Caco-2 (cell line): ENCODE results near the gene NECTIN2. TPM values are rescaled to one million over a fixed set of nuclear protein-coding genes. Genes with fewer than 3 reads are reported as not detected.

Experiments used
- BruUV-seq: library from RNA; stranded (reverse); fragments of 400-500 nt; replicated peaks from 2 replicates; lab custom pipeline; 2021; lab: Mats Ljungman, UMichigan
- CTCF ChIA-PET: fragments of 300-600 bp; sonication (Branson Sonifier 250); formaldehyde crosslinking; loops from one replicate; lab custom pipeline; 2022; ENCODE audit warnings: antibody characterized with exemption; lab: Charles Lee
- POLR2A ChIA-PET: fragments of 300-600 bp; sonication (Branson Sonifier 250); formaldehyde crosslinking; loops from one replicate; lab custom pipeline; 2022; ENCODE audit warnings: antibody characterized with exemption; lab: Charles Lee
- DNase-seq, 2 experiments: peaks; one replicate each; pipeline versions ENCODE4 v3.0.0 to v3.0.0-alpha.2; 2020 to 2022
- H3K27me3 ChIP-seq: replicated peaks from 2 replicates; pipeline ENCODE4 v1.6.0; 2011; ENCODE audit warnings: low read length; ENCODE audit not compliant: control insufficient read depth, insufficient read depth
- H3K36me3 ChIP-seq: 2 replicates; pipeline ENCODE4 v1.5.1; 2011; ENCODE audit warnings: low read length; ENCODE audit not compliant: control insufficient read depth, insufficient read depth
- H3K4me1 ChIP-seq: fragments of 250-450 bp; sonication (Bioruptor Pico); 2 replicates; pipeline ENCODE4 v1.5.1; 2020; ENCODE audit warnings: mild to moderate bottlenecking
- H3K4me3 ChIP-seq: 2 replicates; pipeline ENCODE4 v1.5.1; 2011; ENCODE audit warnings: low read depth, mild to moderate bottlenecking, control low read depth, low read length
- H3K9me3 ChIP-seq: fragments of 250-450 bp; sonication (Bioruptor Pico); 2 replicates; pipeline ENCODE4 v1.5.1; 2020; ENCODE audit warnings: mild to moderate bottlenecking, moderate library complexity
- H3K27ac Mint-ChIP-seq: one replicate; pipeline ENCODE4 v1.8.0; 2022; ENCODE audit warnings: mixed read lengths; ENCODE audit not compliant: unreplicated experiment
- H3K27me3 Mint-ChIP-seq: one replicate; pipeline ENCODE4 v1.8.0; 2022; ENCODE audit warnings: mixed read lengths; ENCODE audit not compliant: insufficient read depth, unreplicated experiment
- H3K36me3 Mint-ChIP-seq: one replicate; pipeline ENCODE4 v1.8.0; 2022; ENCODE audit warnings: mild to moderate bottlenecking, mixed read lengths; ENCODE audit not compliant: insufficient read depth, unreplicated experiment
- H3K4me1 Mint-ChIP-seq: one replicate; pipeline ENCODE4 v1.8.0; 2022; ENCODE audit warnings: low read depth, mixed read lengths; ENCODE audit not compliant: unreplicated experiment
- H3K4me3 Mint-ChIP-seq: one replicate; pipeline ENCODE4 v1.8.0; 2022; ENCODE audit warnings: mild to moderate bottlenecking, moderate library complexity, mixed read lengths; ENCODE audit not compliant: unreplicated experiment
- H3K9me3 Mint-ChIP-seq: one replicate; pipeline ENCODE4 v1.8.0; 2022; ENCODE audit warnings: mixed read lengths; ENCODE audit not compliant: unreplicated experiment
- intact Hi-C: fragments of 100-400 bp; cut with micrococcal nuclease; formaldehyde crosslinking; loops from one replicate; pipeline ENCODE4 v1.10.0; 2022; ENCODE audit not compliant: unreplicated experiment
- total RNA-seq: library from RNA; stranded (reverse); gene quantifications from 2 replicates; pipeline ENCODE4 v1.2.3, GENCODE V29; 2022
- TF ChIP-seq, protein P1 (sequence below), 2 experiments: fragments of 200-600 bp in 1 of 2; IDR thresholded peaks; 1 replicate in 1 of 2; 2 replicates in 1 of 2; pipeline versions ENCODE4 v1.5.1 to v1.8.0; 2011 to 2022; ENCODE audit warnings: antibody characterized with exemption in 1 of 2, control low read depth in 1 of 2, inconsistent platforms in 1 of 2, low read depth in 1 of 2, low read length in 1 of 2, mild to moderate bottlenecking in 1 of 2, moderate library complexity in 1 of 2; ENCODE audit not compliant: insufficient read depth in 1 of 2, severe bottlenecking in 1 of 2, unreplicated experiment in 1 of 2

Gene NECTIN2
- total RNA-seq, 1 experiment from 2014 or later: 258 TPM

DNA sequence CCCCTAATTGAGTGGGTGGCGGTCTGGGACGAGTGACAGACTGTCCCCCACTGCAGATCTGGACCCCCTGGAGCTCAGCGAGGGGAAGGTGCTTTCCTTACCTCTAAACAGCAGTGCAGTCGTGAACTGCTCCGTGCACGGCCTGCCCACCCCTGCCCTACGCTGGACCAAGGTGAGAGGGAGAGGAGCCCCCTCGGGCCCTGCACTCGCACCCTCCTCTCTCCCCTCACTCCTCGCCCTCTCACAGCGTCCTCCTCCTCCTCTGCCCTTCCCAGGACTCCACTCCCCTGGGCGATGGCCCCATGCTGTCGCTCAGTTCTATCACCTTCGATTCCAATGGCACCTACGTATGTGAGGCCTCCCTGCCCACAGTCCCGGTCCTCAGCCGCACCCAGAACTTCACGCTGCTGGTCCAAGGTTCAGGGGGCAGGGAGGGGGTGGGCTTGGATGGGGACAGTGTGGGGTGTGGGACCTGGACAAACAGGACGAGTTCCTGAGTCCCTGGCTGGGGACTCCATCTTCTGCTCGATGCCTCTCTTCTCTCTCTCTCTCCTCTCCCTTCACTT, 27.5 kb upstream of the NECTIN2 start:
- Mint-ChIP-seq H3K4me1 (peaks cover 39% of the 10 kb centered on the region), H3K4me3 (no peak overlapping the region), H3K27ac (peak overlapping the region; percentile 77), H3K36me3 (peaks cover 64% of the 10 kb centered on the region), H3K27me3 (no peaks in the 10 kb centered on the region), H3K9me3 (no peaks in the 10 kb centered on the region)
- Histone ChIP-seq H3K9me3 (no peaks in the 10 kb centered on the region), H3K4me3 (no peak overlapping the region), H3K4me1 (peaks cover 11% of the 10 kb centered on the region), H3K36me3 (peaks cover 9% of the 10 kb centered on the region), H3K27me3 (no peaks in the 10 kb centered on the region)
- ChIA-PET POLR2A (interaction anchor here (0.5 kb wide), 1 partner anchor 16 kb away, joined by 4 read pairs; no protein-coding TSS in a partner anchor), CTCF (interaction anchor here (0.7 kb wide), 1 partner anchor 10 kb away, joined by 3 read pairs; no protein-coding TSS in a partner anchor)
- no peak for DNase-seq
- intact Hi-C loops: no loop called here
- BruUV-seq: no TSS peak
- TF ChIP-seq, protein P1, sequence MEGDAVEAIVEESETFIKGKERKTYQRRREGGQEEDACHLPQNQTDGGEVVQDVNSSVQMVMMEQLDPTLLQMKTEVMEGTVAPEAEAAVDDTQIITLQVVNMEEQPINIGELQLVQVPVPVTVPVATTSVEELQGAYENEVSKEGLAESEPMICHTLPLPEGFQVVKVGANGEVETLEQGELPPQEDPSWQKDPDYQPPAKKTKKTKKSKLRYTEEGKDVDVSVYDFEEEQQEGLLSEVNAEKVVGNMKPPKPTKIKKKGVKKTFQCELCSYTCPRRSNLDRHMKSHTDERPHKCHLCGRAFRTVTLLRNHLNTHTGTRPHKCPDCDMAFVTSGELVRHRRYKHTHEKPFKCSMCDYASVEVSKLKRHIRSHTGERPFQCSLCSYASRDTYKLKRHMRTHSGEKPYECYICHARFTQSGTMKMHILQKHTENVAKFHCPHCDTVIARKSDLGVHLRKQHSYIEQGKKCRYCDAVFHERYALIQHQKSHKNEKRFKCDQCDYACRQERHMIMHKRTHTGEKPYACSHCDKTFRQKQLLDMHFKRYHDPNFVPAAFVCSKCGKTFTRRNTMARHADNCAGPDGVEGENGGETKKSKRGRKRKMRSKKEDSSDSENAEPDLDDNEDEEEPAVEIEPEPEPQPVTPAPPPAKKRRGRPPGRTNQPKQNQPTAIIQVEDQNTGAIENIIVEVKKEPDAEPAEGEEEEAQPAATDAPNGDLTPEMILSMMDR (IDR thresholded peaks at IDR 0.05; ENCODE audit: insufficient read depth in 1 of 2, low read depth in 1 of 2, low read length in 1 of 2, severe bottlenecking in 1 of 2, unreplicated experiment in 1 of 2): no peak

DNA sequence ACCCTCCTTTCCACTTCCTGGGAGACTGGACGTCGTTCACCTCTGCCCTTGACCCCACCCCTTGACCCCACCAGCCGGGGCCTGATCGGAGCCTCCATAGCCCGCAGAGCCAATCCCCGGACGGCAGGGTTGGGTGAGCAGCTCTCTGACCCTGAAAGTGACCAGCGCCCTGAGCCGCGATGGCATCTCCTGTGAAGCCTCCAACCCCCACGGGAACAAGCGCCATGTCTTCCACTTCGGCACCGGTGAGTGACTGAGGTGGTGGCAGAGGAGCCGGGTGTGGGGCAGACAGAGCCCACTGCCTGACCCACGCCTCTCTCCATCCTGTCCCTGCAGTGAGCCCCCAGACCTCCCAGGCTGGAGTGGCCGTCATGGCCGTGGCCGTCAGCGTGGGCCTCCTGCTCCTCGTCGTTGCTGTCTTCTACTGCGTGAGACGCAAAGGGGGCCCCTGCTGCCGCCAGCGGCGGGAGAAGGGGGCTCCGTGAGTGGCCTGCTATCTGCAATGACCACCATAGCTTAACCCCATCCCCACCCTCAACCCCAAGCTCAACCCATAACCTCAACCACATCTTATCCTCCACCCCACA, 26.8 kb upstream of the NECTIN2 start:
- TF ChIP-seq, protein P1 (IDR thresholded peaks at IDR 0.05; ENCODE audit: insufficient read depth in 1 of 2, low read depth in 1 of 2, low read length in 1 of 2, severe bottlenecking in 1 of 2, unreplicated experiment in 1 of 2): no peak
- H3K4me1 Mint-ChIP-seq: peaks cover 32% of the 10 kb centered on the region
- no peaks in the 10 kb centered on the region for H3K9me3 Mint-ChIP-seq
- DNase-seq: no peak
- H3K36me3 Mint-ChIP-seq: peaks cover 56% of the 10 kb centered on the region
- Histone ChIP-seq H3K4me1 (peaks cover 11% of the 10 kb centered on the region), H3K9me3 (no peaks in the 10 kb centered on the region), H3K4me3 (no peak overlapping the region), H3K27me3 (no peaks in the 10 kb centered on the region), H3K36me3 (peaks cover 6% of the 10 kb centered on the region)
- intact Hi-C loops: no loop called here
- H3K27me3 Mint-ChIP-seq: no peaks in the 10 kb centered on the region
- ChIA-PET POLR2A (no interaction called here), CTCF (interaction anchor here (1.0 kb wide), 1 partner anchor 25 kb away, joined by 3 read pairs; no protein-coding TSS in a partner anchor)
- BruUV-seq: no TSS peak
- no peak overlapping the region for H3K27ac Mint-ChIP-seq
- H3K4me3 Mint-ChIP-seq: no peak overlapping the region

DNA sequence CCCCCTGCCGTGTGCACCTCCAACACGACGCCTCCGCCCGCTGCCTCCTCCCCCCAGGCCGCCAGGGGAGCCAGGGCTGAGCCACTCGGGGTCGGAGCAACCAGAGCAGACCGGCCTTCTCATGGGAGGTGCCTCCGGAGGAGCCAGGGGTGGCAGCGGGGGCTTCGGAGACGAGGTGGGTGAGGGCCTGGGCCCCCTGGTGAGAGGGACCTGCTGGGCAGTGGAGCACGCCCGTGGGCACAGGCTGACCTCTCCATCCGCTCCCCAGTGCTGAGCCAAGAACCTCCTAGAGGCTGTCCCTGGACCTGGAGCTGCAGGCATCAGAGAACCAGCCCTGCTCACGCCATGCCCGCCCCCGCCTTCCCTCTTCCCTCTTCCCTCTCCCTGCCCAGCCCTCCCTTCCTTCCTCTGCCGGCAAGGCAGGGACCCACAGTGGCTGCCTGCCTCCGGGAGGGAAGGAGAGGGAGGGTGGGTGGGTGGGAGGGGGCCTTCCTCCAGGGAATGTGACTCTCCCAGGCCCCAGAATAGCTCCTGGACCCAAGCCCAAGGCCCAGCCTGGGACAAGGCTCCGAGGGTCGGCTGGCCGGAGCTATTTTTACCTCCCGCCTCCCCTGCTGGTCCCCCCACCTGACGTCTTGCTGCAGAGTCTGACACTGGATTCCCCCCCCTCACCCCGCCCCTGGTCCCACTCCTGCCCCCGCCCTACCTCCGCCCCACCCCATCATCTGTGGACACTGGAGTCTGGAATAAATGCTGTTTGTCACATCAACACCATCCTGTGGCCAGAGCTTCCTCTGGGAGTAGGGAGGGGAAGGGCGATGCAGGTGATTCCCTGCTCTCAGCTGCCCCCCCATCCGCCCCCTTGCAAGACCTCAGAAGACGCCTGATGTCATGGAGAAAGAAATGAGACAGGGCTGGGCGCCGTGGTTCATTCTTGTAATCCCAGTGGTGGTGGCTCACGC, 25.2 kb upstream of the NECTIN2 start:
- DNase-seq: no peak
- Mint-ChIP-seq H3K9me3 (no peaks in the 10 kb centered on the region), H3K27me3 (no peaks in the 10 kb centered on the region), H3K4me3 (no peak overlapping the region), H3K27ac (no peak overlapping the region), H3K36me3 (peaks cover 42% of the 10 kb centered on the region), H3K4me1 (peaks cover 24% of the 10 kb centered on the region)
- ChIA-PET POLR2A (interaction anchor here (0.6 to 0.7 kb wide), 2 partner anchors 12 to 279 kb away, joined by 3 to 6 read pairs; partner anchors contain the start of gene BCAM), CTCF (interaction anchor here (0.8 to 1.1 kb wide), 2 partner anchors 36 to 92 kb away, joined by 3 read pairs; no protein-coding TSS in a partner anchor)
- intact Hi-C loops: no loop called here
- Histone ChIP-seq H3K36me3 (peaks cover 5% of the 10 kb centered on the region; the same call in 1 of the 2 replicates), H3K4me3 (no peak overlapping the region), H3K27me3 (no peaks in the 10 kb centered on the region), H3K4me1 (peaks cover 11% of the 10 kb centered on the region), H3K9me3 (no peaks in the 10 kb centered on the region)
- TF ChIP-seq, protein P1 (IDR thresholded peaks at IDR 0.05; ENCODE audit: insufficient read depth in 1 of 2, low read depth in 1 of 2, low read length in 1 of 2, severe bottlenecking in 1 of 2, unreplicated experiment in 1 of 2): no peak
- no TSS peak for BruUV-seq
